ENCODE results near the gene UQCC3. TPM values are rescaled to one million over a fixed set of nuclear protein-coding genes. Genes with fewer than 3 reads are reported as not detected.

UQCC3 gene
- total and polyA plus RNA-seq, 9 of the 15 experiments (the other 6 are each of a cell fraction or from before 2014, with no cell fraction given), result 3.3 to 44.3 (median 8.0) TPM

- FAIRE-seq (peak; percentile 77), DNase-seq (ENCODE audit: extremely low read depth in 1 of 4, low spot score in 3 of 4) (peak; percentile 93 to 97 (median 96)), ATAC-seq (peak; percentile 95)
- Histone ChIP-seq H3K27me3 (ENCODE audit: control insufficient read depth in 2 of 2, insufficient read depth in 2 of 2, low read length in 2 of 2) (no peaks in the 10 kb centered on the region), H3K9me3 (replicated peaks; ENCODE audit: control insufficient read depth, insufficient read depth, low read depth, low read length) (no peaks in the 10 kb centered on the region), H3K4me3 (peak overlapping the region; percentile 72), H4K20me1 (replicated peaks; ENCODE audit: control insufficient read depth, insufficient read depth, low read length) (peaks cover 3% of the 10 kb centered on the region; the same call in 1 of the 2 replicates), H3K9me1 (ENCODE audit: control insufficient read depth, insufficient read depth, low read length) (peaks cover 2% of the 10 kb centered on the region), H3K36me3 (ENCODE audit: control insufficient read depth, insufficient read depth, low read length) (peaks cover 63% of the 10 kb centered on the region), H3K4me2 (ENCODE audit: insufficient read depth, low read length) (peak overlapping the region; percentile 97), H3K79me2 (ENCODE audit: control insufficient read depth, insufficient read depth, low read length) (peaks cover 14% of the 10 kb centered on the region), H3K9ac (ENCODE audit: insufficient read depth in 1 of 2, low read depth in 2 of 2, low read length in 2 of 2) (peak overlapping the region; percentile 76 to 93), H2AFZ (ENCODE audit: low read depth, low read length) (peak overlapping the region; percentile 87), H3K27ac (ENCODE audit: extremely low read depth, low read depth, low read length) (peak overlapping the region; percentile 82), H3K4me1 (replicated peaks in 1 of 2; ENCODE audit: control insufficient read depth in 2 of 2, insufficient read depth in 2 of 2, low read length in 2 of 2) (peaks cover 29 to 42% of the 10 kb centered on the region in 2 experiments)
- ChIA-PET POLR2A (interaction anchor here (0.6 to 4.1 kb wide), 23 partner anchors 10 to 341 kb away, joined by 3 to 31 read pairs (median 4); partner anchors contain the start of genes C11orf98, CSKMT, GANAB and HNRNPUL2), CTCF (ENCODE audit: low intra/inter-chr PET ratio) (no interaction called here)
- TSS peak; percentile 45 for BruUV-seq (replicated peaks)
- 3% methylated on average over 61 of the region's 73 CpGs for WGBS (ENCODE audit: insufficient coverage, low coverage, missing lambda C conversion rate)
- in situ Hi-C loops (cut with MboI), result no loop called here
- intact Hi-C loops (cut with micrococcal nuclease), result loop anchor here (2.0 to 5.0 kb wide), 2 partner anchors 21 to 309 kb away; partner anchors contain the start of gene HNRNPUL2
- peak in 1 of 2 experiments; percentile 39; a peak in 1 of 4 replicates for TF ChIP-seq FOXA3 (CRISPR knock-in tag; conservative IDR thresholded peaks at IDR 0.05 in 1 of 2, IDR thresholded peaks at IDR 0.05 in 1 of 2)
- TF ChIP-seq, protein P1, sequence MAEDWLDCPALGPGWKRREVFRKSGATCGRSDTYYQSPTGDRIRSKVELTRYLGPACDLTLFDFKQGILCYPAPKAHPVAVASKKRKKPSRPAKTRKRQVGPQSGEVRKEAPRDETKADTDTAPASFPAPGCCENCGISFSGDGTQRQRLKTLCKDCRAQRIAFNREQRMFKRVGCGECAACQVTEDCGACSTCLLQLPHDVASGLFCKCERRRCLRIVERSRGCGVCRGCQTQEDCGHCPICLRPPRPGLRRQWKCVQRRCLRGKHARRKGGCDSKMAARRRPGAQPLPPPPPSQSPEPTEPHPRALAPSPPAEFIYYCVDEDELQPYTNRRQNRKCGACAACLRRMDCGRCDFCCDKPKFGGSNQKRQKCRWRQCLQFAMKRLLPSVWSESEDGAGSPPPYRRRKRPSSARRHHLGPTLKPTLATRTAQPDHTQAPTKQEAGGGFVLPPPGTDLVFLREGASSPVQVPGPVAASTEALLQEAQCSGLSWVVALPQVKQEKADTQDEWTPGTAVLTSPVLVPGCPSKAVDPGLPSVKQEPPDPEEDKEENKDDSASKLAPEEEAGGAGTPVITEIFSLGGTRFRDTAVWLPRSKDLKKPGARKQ (CRISPR knock-in tag; IDR thresholded peaks at IDR 0.05), result no peak
- TF ChIP-seq ZNF830 (CRISPR knock-in tag; IDR thresholded peaks at IDR 0.05), result peak; percentile 90; the same call in 1 of the 2 replicates
- TF ChIP-seq DMBX1 (CRISPR knock-in tag; IDR thresholded peaks at IDR 0.05; ENCODE audit: borderline replicate concordance), result no peak
- no peak for TF ChIP-seq HMBOX1 (IDR thresholded peaks at IDR 0.05)
- TF ChIP-seq PML (IDR thresholded peaks at IDR 0.05; ENCODE audit: low read length), result 0 out of 2 replicates have a peak, but pooled peaks have one; percentile 34
- TF ChIP-seq ZNF263 (CRISPR knock-in tag; IDR thresholded peaks at IDR 0.05; ENCODE audit: borderline replicate concordance), result peak; percentile 60; the same call in 1 of the 2 replicates
- TF ChIP-seq NCOA1 (IDR thresholded peaks at IDR 0.05; ENCODE audit: low read depth), result no peak
- TF ChIP-seq NCOA4 (IDR thresholded peaks at IDR 0.05; ENCODE audit: partially characterized antibody), result no peak
- TF ChIP-seq SMAD1 (IDR thresholded peaks at IDR 0.05; ENCODE audit: low read depth, low read length, partially characterized antibody), result no peak
- no peak for TF ChIP-seq SMARCC2 (IDR thresholded peaks at IDR 0.05; ENCODE audit: low read depth)
- TF ChIP-seq, protein P2, sequence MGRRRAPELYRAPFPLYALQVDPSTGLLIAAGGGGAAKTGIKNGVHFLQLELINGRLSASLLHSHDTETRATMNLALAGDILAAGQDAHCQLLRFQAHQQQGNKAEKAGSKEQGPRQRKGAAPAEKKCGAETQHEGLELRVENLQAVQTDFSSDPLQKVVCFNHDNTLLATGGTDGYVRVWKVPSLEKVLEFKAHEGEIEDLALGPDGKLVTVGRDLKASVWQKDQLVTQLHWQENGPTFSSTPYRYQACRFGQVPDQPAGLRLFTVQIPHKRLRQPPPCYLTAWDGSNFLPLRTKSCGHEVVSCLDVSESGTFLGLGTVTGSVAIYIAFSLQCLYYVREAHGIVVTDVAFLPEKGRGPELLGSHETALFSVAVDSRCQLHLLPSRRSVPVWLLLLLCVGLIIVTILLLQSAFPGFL (CRISPR knock-in tag; IDR thresholded peaks at IDR 0.05), result no peak
- TF ChIP-seq CSDE1 (IDR thresholded peaks at IDR 0.05), result peak in 1 of 2 experiments; percentile 41; a peak in 1 of 4 replicates
- peak; percentile 85 for TF ChIP-seq NKRF (IDR thresholded peaks at IDR 0.05; ENCODE audit: borderline replicate concordance)
- TF ChIP-seq CHCHD3 (CRISPR knock-in tag; IDR thresholded peaks at IDR 0.05), result no peak
Observed at GRCh38 chr11:62705880-62706849, 34.7 kb downstream of the UQCC3 start.
